MM.1S (cell line): ENCODE results near the gene ITLN2.
"Not testable (repeated sequence)": the region's sequence is repeated elsewhere in the genome, so short reads cannot be mapped to it uniquely, and the experiment has no call there.

Experiments
- DNase-seq: peaks from one replicate; pipeline ENCODE4 v3.0.0-alpha.2; 2015
- H2AFZ ChIP-seq: fragments of 300-600 bp; sonication (generic); 2 replicates; pipeline ENCODE4 v1.6.0; 2016; ENCODE audit warnings: antibody characterized with exemption, low read length
- H3F3A ChIP-seq: fragments of 300-600 bp; sonication (generic); 2 replicates; pipeline ENCODE4 v1.6.1; 2016; ENCODE audit warnings: mild to moderate bottlenecking, antibody characterized with exemption, low read length, moderate library complexity, mixed read lengths; ENCODE audit not compliant: insufficient read depth
- H3K27ac ChIP-seq: fragments of 300-600 bp; sonication (generic); 2 replicates; pipeline ENCODE4 v1.5.1; 2016; ENCODE audit warnings: mild to moderate bottlenecking, low read length
- H3K27me3 ChIP-seq: fragments of 300-600 bp; sonication (generic); replicated peaks from 2 replicates; pipeline ENCODE4 v1.6.0; 2016; ENCODE audit warnings: low read length; ENCODE audit not compliant: insufficient read depth
- H3K36me3 ChIP-seq: fragments of 300-600 bp; sonication (generic); replicated peaks from 2 replicates; pipeline ENCODE4 v1.6.1; 2016; ENCODE audit warnings: mild to moderate bottlenecking, low read length, mixed read lengths; ENCODE audit not compliant: insufficient read depth
- H3K4me1 ChIP-seq: fragments of 300-600 bp; sonication (generic); 2 replicates; pipeline ENCODE4 v1.6.1; 2016; ENCODE audit warnings: low read length, mixed read lengths
- H3K4me2 ChIP-seq: fragments of 300-600 bp; sonication (generic); 2 replicates; pipeline ENCODE4 v1.6.0; 2016; ENCODE audit warnings: low read depth, low read length
- H3K4me3 ChIP-seq: fragments of 300-600 bp; sonication (generic); 2 replicates; pipeline ENCODE4 v1.5.1; 2016; ENCODE audit warnings: low read length, mixed read lengths
- H3K79me2 ChIP-seq: fragments of 300-600 bp; sonication (generic); 2 replicates; pipeline ENCODE4 v1.6.1; 2016; ENCODE audit warnings: mixed run types, low read length, mixed read lengths
- H3K9ac ChIP-seq: fragments of 300-600 bp; sonication (generic); 2 replicates; pipeline ENCODE4 v1.6.1; 2016; ENCODE audit warnings: low read length, mixed read lengths
- H3K9me2 ChIP-seq: fragments of 300-600 bp; sonication (generic); replicated peaks from 2 replicates; pipeline ENCODE4 v1.6.1; 2016; ENCODE audit warnings: mild to moderate bottlenecking, low read length, mixed read lengths; ENCODE audit not compliant: insufficient read depth
- H3K9me3 ChIP-seq: fragments of 300-600 bp; sonication (generic); replicated peaks from 2 replicates; pipeline ENCODE4 v1.6.1; 2016; ENCODE audit warnings: mild to moderate bottlenecking, low read length, mixed read lengths; ENCODE audit not compliant: insufficient read depth
- H4K20me1 ChIP-seq: fragments of 300-600 bp; sonication (generic); 2 replicates; pipeline ENCODE4 v1.6.1; 2016; ENCODE audit warnings: mild to moderate bottlenecking, low read length, moderate library complexity, mixed read lengths; ENCODE audit not compliant: insufficient read depth
- CTCF ChIP-seq: fragments of 300-600 bp; sonication (generic); IDR thresholded peaks from 2 replicates; pipeline ENCODE4 v1.5.1; 2016; ENCODE audit warnings: antibody characterized with exemption, low read length, mixed read lengths
- EZH2 ChIP-seq: fragments of 300-600 bp; sonication (generic); optimal IDR thresholded peaks from 2 replicates; pipeline ENCODE3; 2017; ENCODE audit warnings: low read depth, mild to moderate bottlenecking, antibody characterized with exemption, low read length, mixed read lengths
- EZH2phosphoT487 ChIP-seq: fragments of 300-600 bp; sonication (generic); IDR thresholded peaks from 2 replicates; pipeline ENCODE4 v1.6.1; 2018; ENCODE audit warnings: antibody characterized with exemption, low read length

The ITLN2 gene

GRCh38 chr1:160924791-160925651 is 29.6 kb downstream of the ITLN2 start:
- Histone ChIP-seq H3K9me3 (no peaks in the 10 kb centered on the region), H3K4me1 (no peaks in the 10 kb centered on the region), H2AFZ (no peak overlapping the region), H4K20me1 (no peaks in the 10 kb centered on the region), H3F3A (no peaks in the 10 kb centered on the region), H3K79me2 (no peaks in the 10 kb centered on the region), H3K9ac (no peak overlapping the region), H3K4me2 (no peak overlapping the region), H3K27ac (no peak overlapping the region), H3K36me3 (no peaks in the 10 kb centered on the region), H3K4me3 (no peak overlapping the region), H3K9me2 (no peaks in the 10 kb centered on the region), H3K27me3 (no peaks in the 10 kb centered on the region)
- no peak for TF ChIP-seq EZH2phosphoT487
- TF ChIP-seq EZH2: no peak
- no peak for TF ChIP-seq CTCF
- no peak for DNase-seq

GRCh38 chr1:160916666-160917065 is 37.9 kb downstream of the ITLN2 start:
- Histone ChIP-seq H3K9me2 (no peaks in the 10 kb centered on the region), H4K20me1 (no peaks in the 10 kb centered on the region), H3K4me3 (no peak overlapping the region), H3K36me3 (no peaks in the 10 kb centered on the region), H3K27me3 (no peaks in the 10 kb centered on the region), H3K4me2 (no peak overlapping the region), H3F3A (no peaks in the 10 kb centered on the region), H3K9ac (no peak overlapping the region), H3K4me1 (no peaks in the 10 kb centered on the region), H3K79me2 (no peaks in the 10 kb centered on the region), H2AFZ (no peak overlapping the region), H3K27ac (no peak overlapping the region), H3K9me3 (no peaks in the 10 kb centered on the region)
- TF ChIP-seq EZH2phosphoT487 (no peak), EZH2 (no peak), CTCF (no peak)
- no peak for DNase-seq

GRCh38 chr1:160913229-160913628 is 41.4 kb downstream of the ITLN2 start:
- not testable (repeated sequence) for H3K9ac ChIP-seq, H3F3A ChIP-seq, H3K36me3 ChIP-seq, H4K20me1 ChIP-seq, H3K27ac ChIP-seq, H3K9me3 ChIP-seq, H3K4me3 ChIP-seq, H2AFZ ChIP-seq, H3K4me1 ChIP-seq, H3K27me3 ChIP-seq, H3K9me2 ChIP-seq, H3K4me2 ChIP-seq, DNase-seq, H3K79me2 ChIP-seq

DNA sequence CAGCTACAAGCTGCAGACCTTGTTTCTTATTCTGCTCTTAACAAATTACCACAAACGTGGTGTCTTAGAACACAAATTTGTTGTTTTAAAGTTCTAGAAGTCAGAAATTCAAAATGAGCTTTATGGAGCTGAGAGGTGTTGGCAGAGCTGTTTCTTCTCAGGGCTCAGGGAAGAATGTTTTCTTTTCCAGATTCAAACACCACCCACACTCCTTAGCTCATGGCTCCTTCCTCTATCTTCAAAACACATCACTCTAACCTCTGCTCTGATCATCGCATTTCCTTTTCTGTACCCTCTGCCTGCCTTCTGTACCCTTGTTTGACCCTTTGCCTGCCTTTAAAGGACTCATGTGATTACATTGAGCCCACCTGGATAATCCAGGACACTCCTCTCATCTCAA is 42.7 kb downstream of the ITLN2 start:
- no peak for DNase-seq
- H3K9me2 ChIP-seq: no peaks in the 10 kb centered on the region
- H3F3A ChIP-seq: no peaks in the 10 kb centered on the region
- H4K20me1 ChIP-seq: no peaks in the 10 kb centered on the region
- no peak overlapping the region for H3K27ac ChIP-seq
- no peak overlapping the region for H3K9ac ChIP-seq
- TF ChIP-seq CTCF: no peak
- TF ChIP-seq EZH2: no peak
- no peak for TF ChIP-seq EZH2phosphoT487
- no peaks in the 10 kb centered on the region for H3K9me3 ChIP-seq
- H3K4me2 ChIP-seq: no peak overlapping the region
- H3K36me3 ChIP-seq: no peaks in the 10 kb centered on the region
- no peaks in the 10 kb centered on the region for H3K79me2 ChIP-seq
- no peak overlapping the region for H3K4me3 ChIP-seq
- H2AFZ ChIP-seq: no peak overlapping the region
- H3K4me1 ChIP-seq: no peaks in the 10 kb centered on the region
- H3K27me3 ChIP-seq: no peaks in the 10 kb centered on the region
